ENCODE measurements around the gene CHRM4. TPM values are rescaled to one million over a fixed set of nuclear protein-coding genes. Genes with fewer than 3 reads are reported as not detected.
"Not testable (repeated sequence)": the region's sequence is repeated elsewhere in the genome, so short reads cannot be mapped to it uniquely, and the experiment has no call there.

The CHRM4 gene
- total RNA-seq, 2 donors from 2014 or later: 0.46 TPM; not detected in 1

DNA sequence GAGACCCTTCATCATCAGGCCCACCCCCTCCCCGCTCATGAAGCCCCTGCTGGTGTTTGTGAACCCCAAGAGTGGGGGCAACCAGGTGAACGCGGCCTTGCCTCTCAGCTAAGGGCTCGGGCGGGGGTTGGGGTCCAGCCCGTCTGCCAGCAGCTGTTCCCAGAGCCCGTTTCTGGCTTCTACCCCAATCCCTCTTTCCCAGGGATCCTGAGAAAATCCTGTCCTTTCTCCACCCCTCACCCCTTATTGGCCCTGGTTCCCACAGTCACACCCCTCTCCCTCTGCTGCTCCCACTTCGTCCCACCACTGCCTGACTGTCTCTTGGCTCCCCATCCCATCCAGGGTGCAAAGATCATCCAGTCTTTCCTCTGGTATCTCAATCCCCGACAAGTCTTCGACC is 19.5 kb downstream of the CHRM4 start:
- Mint-ChIP-seq H3K36me3 (ENCODE audit: low read depth) (peaks cover 31% of the 10 kb centered on the region), H3K9me3 (no peaks in the 10 kb centered on the region), H3K27me3 (ENCODE audit: insufficient read depth) (no peaks in the 10 kb centered on the region), H3K27ac (no peak overlapping the region), H3K4me1 (peaks cover 4% of the 10 kb centered on the region), H3K4me3 (no peak overlapping the region)
- Histone ChIP-seq H3K27me3 (ENCODE audit: control insufficient read depth, insufficient read depth, low read length, poor library complexity, severe bottlenecking) (no peaks in the 10 kb centered on the region), H3K4me3 (ENCODE audit: low read length) (no peak overlapping the region), H3K9ac (ENCODE audit: extremely low read depth, low read length, poor library complexity, severe bottlenecking) (no peak overlapping the region), H3K36me3 (ENCODE audit: control insufficient read depth, insufficient read depth, low read length) (peaks cover 31% of the 10 kb centered on the region), H3K9me3 (ENCODE audit: control insufficient read depth, low read length) (no peaks in the 10 kb centered on the region), H3K27ac (ENCODE audit: low read depth, low read length) (no peak overlapping the region), H3K4me1 (ENCODE audit: control insufficient read depth, insufficient read depth, low read length) (no peaks in the 10 kb centered on the region)
- TF ChIP-seq CTCF (conservative IDR thresholded peaks at IDR 0.05): no peak
- WGBS, 2 experiments (ENCODE audit: insufficient coverage in 1 of 2, insufficient read length in 1 of 2): 85 to 89% methylated on average over 6 to 10 of the region's 10 CpGs
- DNase-seq: no peak

DNA sequence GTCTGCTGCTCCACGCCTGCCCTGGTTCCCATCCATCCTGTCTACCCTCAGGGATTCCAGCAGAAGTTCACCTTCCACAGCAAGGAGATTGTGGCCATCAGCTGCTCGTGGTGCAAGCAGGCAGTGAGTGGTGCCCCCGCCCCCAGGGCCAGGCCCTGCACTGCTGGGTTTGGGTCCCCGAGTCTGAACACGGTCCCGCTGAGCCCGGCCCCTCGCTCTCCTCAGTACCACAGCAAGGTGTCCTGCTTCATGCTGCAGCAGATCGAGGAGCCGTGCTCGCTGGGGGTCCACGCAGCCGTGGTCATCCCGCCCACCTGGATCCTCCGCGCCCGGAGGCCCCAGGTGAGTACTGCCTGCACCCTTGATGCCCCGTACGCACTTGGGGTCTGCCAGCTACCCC is 20.3 kb downstream of the CHRM4 start:
- H3K27ac Mint-ChIP-seq; H3K4me1 ChIP-seq (ENCODE audit: control insufficient read depth, insufficient read depth, low read length); H3K27me3 ChIP-seq (ENCODE audit: control insufficient read depth, insufficient read depth, low read length, poor library complexity, severe bottlenecking); H3K9ac ChIP-seq (ENCODE audit: extremely low read depth, low read length, poor library complexity, severe bottlenecking); H3K9me3 ChIP-seq (ENCODE audit: control insufficient read depth, low read length); H3K4me1 Mint-ChIP-seq; H3K27ac ChIP-seq (ENCODE audit: low read depth, low read length); H3K9me3 Mint-ChIP-seq; DNase-seq; H3K4me3 ChIP-seq (ENCODE audit: low read length); H3K27me3 Mint-ChIP-seq (ENCODE audit: insufficient read depth); H3K4me3 Mint-ChIP-seq: not testable (repeated sequence)
- H3K36me3 Mint-ChIP-seq (ENCODE audit: low read depth): peaks cover 23% of the 10 kb centered on the region
- 93 to 94% methylated on average over 10 to 19 of the region's 19 CpGs for WGBS, 2 experiments (ENCODE audit: insufficient coverage in 1 of 2, insufficient read length in 1 of 2)
- peaks cover 26% of the 10 kb centered on the region for H3K36me3 ChIP-seq (ENCODE audit: control insufficient read depth, insufficient read depth, low read length)

- no peak overlapping the region for H3K27ac Mint-ChIP-seq
- H3K4me3 Mint-ChIP-seq: no peak overlapping the region
- H3K9ac ChIP-seq (ENCODE audit: extremely low read depth, low read length, poor library complexity, severe bottlenecking): no peak overlapping the region
- no peaks in the 10 kb centered on the region for H3K9me3 Mint-ChIP-seq
- WGBS, 2 experiments (ENCODE audit: insufficient coverage in 1 of 2, insufficient read length in 1 of 2): 92 to 99% methylated on average over 11 to 13 of the region's 13 CpGs
- no peaks in the 10 kb centered on the region for H3K4me1 ChIP-seq (ENCODE audit: control insufficient read depth, insufficient read depth, low read length)
- TF ChIP-seq CTCF (conservative IDR thresholded peaks at IDR 0.05): no peak
- H3K36me3 ChIP-seq (ENCODE audit: control insufficient read depth, insufficient read depth, low read length): peaks cover 22% of the 10 kb centered on the region
- H3K36me3 Mint-ChIP-seq (ENCODE audit: low read depth): peaks cover 22% of the 10 kb centered on the region
- DNase-seq: no peak
- no peaks in the 10 kb centered on the region for H3K9me3 ChIP-seq (ENCODE audit: control insufficient read depth, low read length)
- H3K27ac ChIP-seq (ENCODE audit: low read depth, low read length): no peak overlapping the region
- H3K27me3 ChIP-seq (ENCODE audit: control insufficient read depth, insufficient read depth, low read length, poor library complexity, severe bottlenecking): no peaks in the 10 kb centered on the region
- H3K4me3 ChIP-seq (ENCODE audit: low read length): no peak overlapping the region
- no peaks in the 10 kb centered on the region for H3K27me3 Mint-ChIP-seq (ENCODE audit: insufficient read depth)
- H3K4me1 Mint-ChIP-seq: peaks cover 4% of the 10 kb centered on the region
Observed at GRCh38 chr11:46370253-46370652, 21.3 kb downstream of the CHRM4 start.

Data from endodermal cell (in vitro differentiated cells).